Fibroblast of skin of back (primary cell): Measurements from ENCODE around the gene STIMATE.
A peak's percentile ranks its signal among the peaks of the same experiment; 100 is the strongest.

Experiments used
- DNase-seq: peaks from one replicate; pipeline ENCODE4 v3.0.0-alpha.2; 2013

STIMATE gene

DNA sequence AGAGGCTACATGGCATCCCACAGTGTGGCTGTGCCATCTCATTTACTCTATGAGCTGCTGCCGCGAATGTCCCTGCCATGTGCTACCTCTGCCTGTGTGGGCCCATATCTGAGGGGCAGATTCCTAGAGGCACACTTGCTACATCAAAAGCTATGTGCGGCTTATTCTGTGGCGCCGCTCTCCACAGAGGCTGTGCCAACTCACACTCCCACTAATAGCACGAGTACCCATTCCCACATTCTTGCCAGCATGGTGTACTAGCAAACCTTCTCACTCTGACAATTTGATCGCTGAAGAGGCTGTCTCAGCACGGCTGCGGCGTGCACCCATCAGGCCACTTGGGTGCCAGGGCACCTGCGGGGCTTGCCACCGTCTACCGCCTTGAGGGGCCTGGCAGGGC, 31.4 kb downstream of the STIMATE start:
- DNase-seq = no peak

DNA sequence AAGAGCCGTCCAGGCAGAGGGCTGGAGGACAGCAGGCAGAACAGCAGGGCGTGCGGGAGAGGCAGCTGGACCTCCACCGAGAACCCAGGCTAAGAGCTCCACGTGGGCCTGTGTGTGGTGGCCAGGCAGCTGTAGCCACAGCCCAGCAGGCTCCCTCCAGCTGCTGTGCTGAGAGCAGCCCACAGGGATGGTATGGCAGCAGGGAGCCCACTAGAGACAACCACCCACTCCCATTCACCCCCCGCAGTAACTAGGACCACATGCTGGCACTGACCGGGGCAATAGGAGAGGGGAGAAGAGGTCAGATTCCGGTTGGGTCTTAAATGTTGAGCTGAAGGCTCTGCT, 37.0 kb downstream of the STIMATE start:
- DNase-seq = no peak

DNA sequence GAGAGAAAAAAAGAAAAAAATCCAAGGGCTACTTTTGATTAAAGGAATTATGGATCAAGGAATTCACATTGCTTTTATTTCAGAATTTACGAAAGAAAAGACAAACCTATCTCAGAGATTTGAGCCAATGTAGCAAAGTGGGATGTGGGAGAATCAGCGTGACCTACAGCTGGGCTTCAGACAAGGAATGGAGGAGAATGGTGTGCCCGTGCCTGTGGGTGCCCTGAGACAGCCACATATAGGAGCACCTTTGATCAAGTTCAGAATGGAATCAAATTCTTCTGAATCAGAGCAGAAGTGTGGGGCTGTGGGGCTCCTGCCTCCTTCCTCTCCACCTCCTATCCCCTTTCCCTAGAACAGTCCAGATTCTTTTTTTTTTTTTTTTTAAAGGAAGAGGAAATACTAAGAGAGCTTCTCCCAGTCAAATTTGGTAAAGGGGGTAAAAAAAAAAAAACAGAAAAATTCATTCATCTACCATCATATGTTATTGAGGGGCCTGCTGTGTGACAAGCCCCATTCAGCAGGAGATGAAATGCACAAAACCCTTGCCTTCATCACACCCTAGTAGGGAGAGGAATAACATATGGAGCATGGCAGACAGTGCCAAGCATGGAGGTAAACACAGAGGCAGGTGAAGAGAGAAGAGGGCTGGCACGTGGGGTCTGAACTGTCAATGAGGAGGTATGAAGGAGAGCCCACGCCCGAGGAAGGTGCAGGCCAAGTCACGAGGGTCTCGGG, 37.5 kb downstream of the STIMATE start:
- DNase-seq = no peak

DNA sequence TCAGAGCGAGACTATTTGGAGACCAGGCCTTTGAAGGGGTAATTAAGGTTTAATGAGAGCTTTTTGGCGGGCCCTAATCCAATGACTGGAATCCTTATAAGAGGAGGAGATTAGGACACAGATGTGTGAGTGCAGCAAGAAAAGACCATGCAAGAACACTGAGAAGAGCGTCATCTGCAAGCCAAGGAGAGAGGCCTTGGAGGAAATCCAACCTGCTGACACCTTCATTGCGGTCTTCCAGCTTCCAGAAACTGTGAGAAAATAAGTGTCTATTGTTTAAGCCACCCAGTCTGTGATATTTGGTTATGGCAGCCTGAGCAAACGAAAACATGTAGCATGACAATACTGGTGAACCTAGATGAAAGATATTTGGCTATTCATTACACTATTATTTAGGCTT, 39.5 kb downstream of the STIMATE start:
- DNase-seq = no peak

DNA sequence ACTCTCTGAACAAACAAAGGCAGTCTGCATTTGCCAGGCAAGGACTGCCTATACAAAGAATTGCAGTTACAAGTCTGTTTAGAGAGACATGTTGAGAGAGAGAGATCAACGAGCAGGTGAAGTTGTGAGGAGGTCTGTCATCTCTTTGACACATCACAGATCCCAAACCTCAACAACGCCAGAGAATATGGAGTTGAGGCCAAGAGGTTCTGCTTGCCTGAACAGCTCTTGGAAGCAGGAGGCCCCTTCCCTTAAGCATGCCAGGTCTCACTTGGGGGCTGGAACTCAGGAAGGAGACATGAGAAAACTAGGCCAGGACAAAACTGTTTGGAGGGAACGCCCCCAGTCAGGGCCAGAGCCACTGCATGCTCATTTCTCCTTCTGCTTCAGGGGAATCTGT, 40.2 kb downstream of the STIMATE start:
- DNase-seq = no peak

DNA sequence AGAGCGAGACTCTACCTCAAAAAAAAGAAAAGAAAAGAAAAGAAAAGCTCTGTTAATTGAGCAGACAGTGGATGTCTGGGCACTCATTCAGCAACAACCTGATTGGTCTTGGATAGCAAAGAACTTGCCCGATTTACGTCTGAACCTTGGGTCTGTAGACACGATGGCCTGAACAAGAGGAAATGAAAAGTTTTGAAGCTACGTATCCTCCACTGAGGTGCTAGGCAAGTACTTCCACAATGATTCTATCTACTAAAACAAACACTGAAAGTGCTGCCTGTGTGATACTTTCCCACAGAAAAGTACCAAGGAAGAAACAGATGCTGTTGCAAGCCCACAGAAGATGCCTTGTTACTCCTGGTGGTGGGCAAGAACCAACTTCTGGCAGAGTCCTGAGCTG, 40.7 kb downstream of the STIMATE start:
- no peak for DNase-seq

DNA sequence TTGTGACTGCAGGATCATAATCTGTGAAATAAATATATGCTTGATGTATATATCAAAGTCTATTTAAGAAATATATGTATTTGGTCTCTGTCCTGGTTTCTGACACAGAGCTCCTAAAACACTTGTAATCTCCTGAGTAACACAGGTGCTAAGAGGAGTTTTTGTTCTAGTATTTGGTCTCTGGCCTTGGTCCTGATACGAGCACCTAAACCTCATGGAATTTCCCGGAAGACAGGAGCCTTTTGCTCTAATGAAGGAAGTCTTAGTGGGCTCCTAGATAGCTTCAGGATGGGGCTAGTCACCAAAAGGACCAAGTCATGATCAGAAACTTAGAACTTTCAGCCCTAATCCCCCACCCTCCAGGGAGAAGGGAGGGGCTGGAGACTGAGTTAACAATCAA, 43.3 kb downstream of the STIMATE start:
- no peak for DNase-seq

DNA sequence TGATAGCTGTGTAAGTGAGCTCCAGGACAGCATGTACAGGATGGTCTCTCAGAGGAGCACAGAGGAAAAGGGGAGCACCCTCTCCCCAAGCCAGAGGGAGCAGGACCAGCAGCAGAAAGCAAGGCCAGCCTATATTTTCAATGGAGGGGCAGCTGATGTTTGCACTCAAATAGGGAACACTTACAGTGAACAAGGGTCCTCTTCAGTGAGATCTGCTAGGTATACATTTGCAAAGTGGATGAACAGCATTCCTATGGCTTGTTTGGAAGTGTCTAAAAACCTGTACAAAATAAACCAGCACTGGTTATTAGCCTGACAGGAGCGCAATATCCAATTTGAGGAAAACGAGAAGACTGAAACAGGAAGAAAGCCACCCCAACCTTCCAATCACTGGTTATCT, 44.9 kb downstream of the STIMATE start:
- no peak for DNase-seq

DNA sequence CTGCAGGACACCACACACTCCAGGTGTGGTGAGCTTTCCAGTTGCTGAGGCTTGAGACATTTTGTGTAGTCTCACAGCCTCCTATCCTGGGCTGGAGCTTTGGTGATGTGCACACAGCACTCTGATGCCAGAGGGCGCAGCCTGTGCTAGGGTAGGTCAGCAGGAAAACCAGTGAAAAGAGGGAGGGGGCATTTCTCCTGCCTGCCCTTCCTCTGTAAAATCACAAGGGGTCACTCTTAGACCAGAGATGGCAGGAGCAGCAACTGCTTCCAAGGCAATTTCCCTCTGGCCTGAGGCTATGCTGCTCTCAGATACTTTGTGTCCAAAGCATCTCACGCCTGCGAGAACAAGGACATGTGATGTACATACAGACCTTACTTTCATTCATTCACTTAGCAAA, 46.0 kb downstream of the STIMATE start:
- peak; percentile 16 for DNase-seq

DNA sequence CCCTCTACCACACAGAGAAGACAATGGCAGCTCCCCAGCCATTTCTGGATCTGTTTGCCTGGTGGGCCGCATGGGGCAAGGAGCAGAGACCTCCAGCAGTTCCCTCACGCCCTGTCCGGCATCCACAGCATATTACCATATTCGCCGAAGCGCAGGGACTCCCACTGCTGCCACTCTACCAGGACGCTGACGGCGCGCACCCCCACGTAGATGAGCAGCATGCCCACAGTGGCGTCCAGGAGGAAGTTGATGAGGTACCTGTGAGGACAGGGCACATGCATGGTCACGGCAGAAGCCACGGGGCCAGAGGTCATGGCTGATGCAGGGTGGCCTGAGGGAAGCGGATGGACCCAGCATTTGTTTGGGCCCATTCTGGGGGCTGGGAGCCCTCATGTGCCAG, 47.7 kb downstream of the STIMATE start:
- DNase-seq = no peak

DNA sequence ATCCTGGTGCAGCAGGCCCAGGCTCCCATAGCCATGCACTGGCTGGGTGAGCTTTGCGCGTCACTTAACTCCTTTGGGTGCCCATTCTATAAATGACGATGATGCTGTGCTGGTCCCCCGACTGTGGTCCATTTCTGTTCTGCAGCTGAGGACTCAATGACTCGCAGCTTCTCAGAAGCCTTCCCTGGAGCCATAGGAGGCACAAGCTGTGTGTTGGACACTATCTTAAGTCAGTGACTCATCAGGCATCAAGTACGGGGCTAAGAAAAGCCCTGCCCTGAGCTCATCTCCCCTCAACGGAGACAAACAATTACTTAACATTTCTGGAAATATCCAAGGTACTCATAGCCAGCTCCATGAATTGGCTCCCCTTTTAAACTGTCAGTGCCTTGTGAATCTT, 48.7 kb downstream of the STIMATE start:
- peak; percentile 84 for DNase-seq

DNA sequence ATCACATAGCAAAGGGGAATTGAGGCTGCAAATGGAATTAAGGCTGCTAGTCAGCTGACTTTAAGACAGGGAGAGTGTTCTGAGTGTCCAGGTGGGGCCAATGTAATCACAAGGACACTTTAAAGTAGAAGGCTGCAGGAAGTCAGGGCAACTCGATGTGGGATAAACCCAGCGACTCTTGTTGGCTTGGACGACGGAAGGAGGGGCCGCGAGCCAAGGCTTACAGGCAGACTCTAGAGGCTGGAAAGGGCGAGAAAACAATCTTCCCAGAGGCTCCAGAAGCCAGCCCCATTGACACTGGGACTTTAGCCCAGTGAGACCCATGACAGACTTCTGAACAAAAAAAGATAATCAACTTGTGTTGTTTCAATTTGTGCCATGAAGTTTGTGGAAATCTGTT, 49.6 kb downstream of the STIMATE start:
- DNase-seq = no peak

DNA sequence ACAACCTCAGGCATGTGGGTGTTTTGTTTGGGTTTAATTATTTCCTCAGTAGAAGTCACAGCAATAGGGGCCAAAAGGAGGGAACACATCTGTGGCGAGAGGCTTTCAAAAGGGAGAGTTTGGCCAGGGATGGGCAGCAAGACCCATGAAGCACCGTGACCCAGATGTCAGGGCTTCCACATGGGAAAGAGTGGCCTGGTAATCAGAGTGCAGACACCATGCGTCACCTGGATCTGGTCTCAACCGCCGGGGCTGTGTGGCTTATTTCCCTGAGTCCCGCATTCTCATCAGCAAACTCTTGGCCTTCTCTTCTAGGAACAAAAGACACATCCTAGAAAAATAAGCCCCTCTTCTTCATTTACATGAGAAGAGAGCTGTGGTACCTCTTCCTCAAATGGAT, 50.1 kb downstream of the STIMATE start:
- no peak for DNase-seq

DNA sequence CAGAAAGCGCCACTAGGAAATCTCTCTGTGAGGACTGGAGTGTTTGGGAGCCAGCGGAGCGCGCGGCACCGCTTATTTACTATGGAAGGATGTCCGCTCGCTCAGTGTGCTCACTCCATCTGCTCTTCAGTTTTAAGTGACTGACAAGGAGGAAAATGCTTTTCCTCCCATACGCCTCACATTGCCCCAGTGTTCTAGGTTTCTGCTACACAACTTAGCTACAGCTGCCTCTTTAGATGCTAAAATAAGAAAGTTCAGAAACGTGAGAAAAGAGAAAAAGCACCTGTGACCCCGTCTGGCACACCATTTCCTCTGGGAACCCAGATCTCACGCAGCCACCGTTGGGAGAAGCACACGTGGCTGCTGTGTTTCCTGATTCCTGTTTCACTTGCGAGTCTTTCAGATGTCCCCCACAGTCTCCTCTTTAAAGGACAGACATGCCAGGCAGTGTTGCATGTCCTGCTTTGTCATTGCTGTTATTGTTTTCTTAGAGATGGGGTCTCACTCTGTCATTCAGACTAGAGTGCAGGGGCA, 50.8 kb downstream of the STIMATE start:
- DNase-seq = no peak

DNA sequence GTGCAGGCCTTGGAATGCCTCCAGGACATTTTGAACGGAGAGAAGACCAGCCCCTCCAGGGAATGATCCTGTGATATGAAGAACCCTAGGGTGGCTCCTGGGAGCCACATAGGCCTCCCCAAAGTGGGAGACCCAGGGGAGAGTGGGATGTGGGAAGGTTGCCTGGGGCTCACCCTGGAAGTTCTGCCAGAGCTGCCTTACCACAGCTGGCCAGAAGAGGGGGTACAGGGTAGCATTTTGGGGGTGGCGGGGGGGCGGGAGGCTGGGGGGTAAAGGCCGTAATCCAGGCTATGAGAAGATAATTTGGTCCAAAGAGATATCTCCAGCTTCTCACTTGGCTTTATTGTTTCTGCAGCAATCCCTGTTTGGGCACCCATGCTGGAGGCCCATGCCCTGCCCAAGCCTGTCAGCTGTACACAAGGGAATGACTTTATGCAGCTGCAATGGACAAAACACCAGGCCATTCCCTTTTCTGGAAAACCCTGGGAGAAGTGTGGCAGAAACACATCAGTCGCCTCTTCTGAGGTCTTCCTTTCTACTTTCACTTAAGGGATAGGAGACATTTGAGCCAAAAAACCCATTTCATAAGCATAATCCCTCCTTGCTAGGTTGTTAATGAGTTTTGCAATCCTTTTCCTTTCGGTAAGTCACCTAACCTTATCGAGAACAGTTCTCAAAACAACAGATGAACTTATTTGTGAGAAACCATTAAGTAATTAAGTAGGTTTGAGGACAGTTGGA, 51.5 kb downstream of the STIMATE start:
- no peak for DNase-seq

DNA sequence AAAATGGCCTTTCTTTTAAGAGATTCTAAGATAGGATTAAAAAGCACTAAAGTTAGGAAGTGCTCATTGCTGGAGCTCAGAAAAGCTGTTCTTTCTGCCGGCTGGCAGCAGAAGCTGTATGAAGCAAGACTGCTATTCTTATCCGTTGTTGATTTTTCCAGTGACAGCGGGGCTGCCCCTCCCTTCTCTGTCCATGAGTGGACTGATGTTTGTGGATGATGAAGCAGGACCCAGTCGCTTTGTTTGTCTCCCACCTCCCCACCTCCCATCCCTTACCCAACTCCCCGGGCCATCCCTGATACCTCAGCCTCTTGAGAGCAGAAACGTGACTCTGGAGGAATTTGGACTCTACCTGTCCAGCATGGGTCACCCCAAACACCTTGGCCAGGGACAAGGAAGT, 52.2 kb downstream of the STIMATE start:
- peak; percentile 47 for DNase-seq

DNA sequence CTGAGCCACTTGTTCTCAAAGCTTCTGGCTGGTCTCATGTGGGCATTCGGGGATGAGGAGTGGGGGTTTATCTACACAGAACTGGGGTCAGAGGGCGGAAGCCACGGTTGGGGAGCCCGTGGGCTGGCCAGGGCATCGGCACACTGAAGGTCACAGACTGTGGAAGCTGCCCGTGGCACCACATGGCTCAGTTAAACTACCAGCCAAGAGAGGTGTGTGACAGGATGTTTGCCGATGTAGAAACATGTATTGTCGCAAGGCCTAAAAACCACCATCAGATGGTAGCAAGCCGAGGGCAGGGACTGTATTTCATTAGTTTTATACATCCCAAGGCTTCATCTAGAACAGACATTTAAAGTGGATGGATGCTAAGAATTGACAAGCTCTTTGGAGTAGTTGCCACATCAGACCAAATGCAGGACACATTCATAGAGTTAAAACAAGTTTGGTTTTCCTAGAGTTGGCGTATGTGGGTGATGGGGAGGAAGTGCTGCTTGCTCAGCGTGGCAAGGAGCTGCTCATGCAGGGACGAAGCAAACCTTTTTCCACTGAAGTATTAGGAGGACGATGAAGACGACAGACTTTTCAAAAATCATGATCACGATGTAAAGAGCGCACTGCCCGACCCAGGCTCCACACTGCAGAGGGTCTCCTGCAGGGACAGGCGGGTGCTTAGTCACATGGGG, 52.9 kb downstream of the STIMATE start:
- no peak for DNase-seq

DNA sequence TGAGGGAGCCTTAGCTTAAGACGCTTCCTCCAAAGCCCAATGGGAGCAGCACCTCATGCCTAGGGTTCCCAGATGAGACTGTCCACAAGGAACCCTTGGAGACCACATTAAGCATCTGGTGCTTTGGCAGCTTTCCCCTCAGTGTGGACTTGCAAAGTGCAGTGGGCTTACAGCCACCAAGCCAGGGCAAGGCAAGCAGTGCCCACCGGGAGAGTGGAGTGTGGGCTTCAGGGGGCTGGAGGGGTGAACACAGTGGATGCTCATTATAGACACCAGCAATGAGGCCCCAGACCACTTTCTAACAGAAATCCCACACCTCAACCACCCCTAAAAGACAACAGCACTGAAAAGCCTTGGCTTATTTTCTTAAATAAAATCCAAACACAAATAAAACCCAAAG, 53.5 kb downstream of the STIMATE start:
- DNase-seq = no peak

DNA sequence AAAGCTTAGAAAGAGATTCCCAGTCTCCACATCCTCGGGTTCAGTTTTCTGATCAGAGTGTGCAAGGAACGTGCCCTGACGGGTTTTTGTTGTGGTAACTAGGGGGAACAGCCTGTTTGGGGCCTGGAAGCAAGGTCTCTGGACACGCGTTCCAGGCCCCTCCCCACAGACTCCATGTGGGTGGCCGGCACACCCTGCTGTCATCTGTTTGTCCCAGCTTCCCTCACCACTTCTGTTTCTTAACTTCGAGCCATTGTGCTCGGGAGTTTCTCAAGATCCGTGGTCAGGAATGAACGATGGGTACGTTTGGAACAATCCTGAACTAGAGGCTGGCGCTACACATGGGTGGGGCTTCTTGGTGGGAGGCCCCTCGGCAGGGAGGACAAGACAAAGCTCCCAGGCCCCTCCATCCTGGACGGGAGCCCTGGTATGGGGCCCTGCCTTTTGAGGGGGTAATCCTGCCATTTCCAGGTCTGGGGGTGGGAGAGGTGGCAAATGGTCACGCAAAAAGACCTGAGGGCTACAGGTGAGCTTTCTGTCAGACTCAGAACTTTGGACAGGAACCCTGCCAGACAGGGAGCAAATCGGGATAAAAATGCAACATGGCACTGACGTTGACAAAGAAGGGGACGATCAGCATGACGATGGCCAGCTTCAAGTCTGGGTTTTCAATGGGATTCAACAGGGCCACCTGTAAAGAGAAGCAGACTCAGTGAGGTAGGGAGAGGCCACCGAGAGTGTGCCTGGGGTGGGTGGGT, 54.1 kb downstream of the STIMATE start:
- no peak for DNase-seq

DNA sequence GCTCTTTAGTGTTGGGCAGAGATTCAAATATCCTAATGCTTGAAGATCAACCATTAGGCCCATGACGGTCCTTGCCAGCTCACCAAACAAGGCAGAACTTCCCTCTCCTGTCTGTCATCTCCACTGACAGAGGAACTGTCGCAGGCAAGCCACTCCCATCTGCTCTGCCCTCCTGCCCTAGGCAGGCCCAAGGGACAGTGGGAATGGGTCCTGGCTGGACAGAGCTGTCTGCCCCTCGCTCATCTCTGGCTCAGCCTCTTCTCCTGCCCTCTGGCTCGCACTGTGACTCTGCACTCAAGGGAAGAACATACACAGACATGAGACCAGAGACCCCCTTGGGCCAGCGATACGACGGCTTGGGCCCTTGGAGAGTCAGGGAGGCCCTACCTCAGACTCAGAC, 54.9 kb downstream of the STIMATE start:
- DNase-seq = no peak

DNA sequence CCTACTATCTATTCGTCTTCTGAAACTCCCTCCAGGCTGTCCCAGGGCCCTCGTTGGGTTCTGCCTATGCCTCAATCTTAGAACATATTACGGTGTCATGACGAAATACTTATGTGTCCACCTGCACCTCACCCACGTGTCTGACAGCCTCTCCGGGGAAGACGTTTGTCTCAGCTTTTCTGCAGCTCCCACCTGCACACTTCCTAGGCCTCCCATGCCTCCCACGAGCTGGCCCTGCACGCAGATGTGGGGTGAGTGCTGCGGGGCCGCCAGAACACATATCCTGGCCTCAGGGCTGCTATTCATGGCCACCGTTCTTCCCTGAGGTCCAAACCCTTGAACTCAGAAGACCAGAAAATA, 55.4 kb downstream of the STIMATE start:
- no peak for DNase-seq

DNA sequence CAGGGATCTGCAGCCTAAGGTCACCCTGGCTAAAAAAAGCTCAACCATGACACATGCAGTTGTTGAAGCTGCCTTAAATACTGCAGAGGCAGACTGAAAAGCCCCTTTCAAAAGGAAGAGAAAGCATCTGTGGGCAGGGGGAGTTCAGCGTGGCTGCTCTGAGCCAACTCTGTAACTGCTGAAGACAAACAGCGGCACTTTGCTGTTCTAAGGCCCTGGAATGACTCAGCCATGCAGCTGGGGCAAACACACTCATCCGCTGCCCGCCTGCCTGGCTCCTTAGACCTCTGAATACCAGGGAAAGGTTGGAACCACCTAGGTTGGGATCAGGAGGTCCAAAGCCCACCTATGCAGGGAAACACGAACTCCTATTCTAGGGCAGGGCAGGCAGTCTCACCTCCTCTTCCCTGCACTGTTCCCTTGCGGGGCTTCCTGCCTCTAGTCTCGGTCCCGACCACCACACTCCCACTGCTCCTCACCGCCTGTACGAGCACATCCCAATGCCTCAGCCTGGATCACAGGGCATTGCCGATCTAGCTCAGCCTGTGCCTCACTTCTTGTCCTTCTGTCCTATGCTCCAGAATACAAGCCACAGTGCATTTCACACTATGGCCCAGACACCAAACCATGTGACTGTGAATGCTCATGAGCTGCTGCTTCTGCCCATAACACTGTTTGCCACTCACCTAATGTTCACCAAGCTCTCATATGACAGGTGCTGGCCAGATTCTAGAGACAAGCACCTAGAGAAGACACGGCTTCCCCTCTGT, 56.0 kb downstream of the STIMATE start:
- DNase-seq = no peak
